NOMO-1 treated with DMSO at 0.1 percent for 48 hours (cell line): Measurements from ENCODE around the gene PXYLP1.
"Not testable (repeated sequence)": the region's sequence is repeated elsewhere in the genome, so short reads cannot be mapped to it uniquely, and the experiment has no call there.

Experiments used
- DNase-seq: peaks from one replicate; lab custom pipeline; 2025; ENCODE audit not compliant: unreplicated experiment; lab: John Stamatoyannopoulos, UW

The PXYLP1 gene

DNA sequence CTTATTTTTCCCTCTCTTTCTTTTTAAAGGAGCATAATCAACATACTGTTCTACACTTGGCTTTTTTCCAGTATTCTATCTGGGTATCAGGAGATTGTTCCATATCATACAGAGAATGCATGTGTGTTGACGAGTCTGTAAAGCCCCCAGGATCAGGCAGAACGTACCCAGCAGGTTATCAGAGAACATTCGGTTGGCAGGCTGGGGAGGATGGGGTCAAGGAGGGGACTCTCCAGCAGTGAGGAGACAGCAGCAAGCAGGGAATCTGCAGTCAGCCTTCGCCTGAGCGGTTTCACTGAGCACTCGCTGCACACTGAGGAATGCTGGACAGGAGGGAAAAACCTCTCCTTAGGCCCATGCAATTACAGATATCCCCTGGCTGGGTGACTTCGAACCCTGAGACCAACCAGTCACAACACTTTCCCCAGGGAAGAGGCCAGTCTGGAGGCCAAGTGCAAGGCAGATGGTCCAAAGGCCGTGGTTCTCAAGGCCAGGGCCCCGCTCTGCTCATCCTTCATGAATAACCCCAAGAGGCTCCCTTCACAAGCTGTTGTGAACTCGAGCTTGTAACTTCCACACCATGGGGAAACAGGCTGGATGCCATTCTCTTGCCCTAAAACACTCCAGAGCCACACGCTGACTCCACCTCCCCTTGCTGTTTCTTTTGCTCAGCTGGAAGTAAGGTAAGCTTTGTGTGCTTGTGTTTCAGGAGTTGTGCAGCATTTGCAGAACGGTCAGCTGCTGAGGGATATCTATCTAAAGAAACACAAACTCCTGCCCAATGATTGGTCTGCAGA lies 60.1 kb downstream of the PXYLP1 start:
- DNase-seq: no peak

DNA sequence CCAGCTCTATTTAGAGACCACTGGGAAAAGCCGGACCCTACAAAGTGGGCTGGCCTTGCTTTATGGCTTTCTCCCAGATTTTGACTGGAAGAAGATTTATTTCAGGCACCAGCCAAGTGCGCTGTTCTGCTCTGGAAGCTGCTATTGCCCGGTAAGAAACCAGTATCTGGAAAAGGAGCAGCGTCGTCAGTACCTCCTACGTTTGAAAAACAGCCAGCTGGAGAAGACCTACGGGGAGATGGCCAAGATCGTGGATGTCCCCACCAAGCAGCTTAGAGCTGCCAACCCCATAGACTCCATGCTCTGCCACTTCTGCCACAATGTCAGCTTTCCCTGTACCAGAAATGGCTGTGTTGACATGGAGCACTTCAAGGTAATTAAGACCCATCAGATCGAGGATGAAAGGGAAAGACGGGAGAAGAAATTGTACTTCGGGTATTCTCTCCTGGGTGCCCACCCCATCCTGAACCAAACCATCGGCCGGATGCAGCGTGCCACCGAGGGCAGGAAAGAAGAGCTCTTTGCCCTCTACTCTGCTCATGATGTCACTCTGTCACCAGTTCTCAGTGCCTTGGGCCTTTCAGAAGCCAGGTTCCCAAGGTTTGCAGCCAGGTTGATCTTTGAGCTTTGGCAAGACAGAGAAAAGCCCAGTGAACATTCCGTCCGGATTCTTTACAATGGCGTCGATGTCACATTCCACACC lies 60.9 kb downstream of the PXYLP1 start:
- DNase-seq: no peak

- no peak for DNase-seq
Observed at GRCh38 chr3:141294301-141294700, 62.7 kb downstream of the PXYLP1 start.

GRCh38 chr3:141294848-141295247 lies 63.2 kb downstream of the PXYLP1 start:
- no peak for DNase-seq

GRCh38 chr3:141300426-141300825 lies 68.8 kb downstream of the PXYLP1 start:
- DNase-seq: not testable (repeated sequence)

DNA sequence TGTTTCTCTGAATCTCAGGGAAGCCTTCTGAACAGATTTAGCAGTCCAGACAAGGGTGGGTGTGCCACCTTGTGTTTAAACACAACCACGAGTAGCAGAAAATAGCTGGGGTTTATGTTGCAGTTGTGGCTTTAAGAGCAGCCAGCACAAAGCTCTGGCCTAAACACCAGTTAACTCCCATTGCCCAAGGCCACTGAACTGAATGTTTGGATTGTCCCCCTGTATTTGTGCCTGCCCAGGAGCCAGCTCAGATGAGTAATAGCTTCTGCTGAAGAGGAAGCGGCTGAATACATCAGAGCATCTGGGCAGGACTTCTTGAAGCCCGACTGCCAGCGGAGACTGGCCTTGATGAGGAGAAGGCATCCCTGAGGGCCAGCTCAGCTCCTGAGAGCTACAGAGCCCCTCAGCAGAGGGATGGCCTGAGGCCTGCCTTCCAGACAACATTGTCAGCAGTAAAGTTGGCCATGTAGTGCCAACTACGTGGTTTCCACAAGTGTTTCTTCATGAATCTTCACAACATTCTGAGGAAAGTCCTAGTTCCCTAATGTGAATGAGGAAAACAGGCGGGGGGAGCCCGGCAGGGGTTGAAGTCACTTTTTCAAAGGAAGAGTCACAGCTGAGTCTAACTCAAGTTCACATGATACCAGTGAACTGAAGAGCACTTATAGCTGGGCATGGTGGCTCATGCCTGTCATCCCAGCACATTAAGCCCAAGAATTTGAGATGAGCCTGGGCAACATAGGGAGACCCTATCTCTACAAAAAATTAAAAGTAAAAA lies 70.9 kb downstream of the PXYLP1 start:
- DNase-seq: no peak

DNA sequence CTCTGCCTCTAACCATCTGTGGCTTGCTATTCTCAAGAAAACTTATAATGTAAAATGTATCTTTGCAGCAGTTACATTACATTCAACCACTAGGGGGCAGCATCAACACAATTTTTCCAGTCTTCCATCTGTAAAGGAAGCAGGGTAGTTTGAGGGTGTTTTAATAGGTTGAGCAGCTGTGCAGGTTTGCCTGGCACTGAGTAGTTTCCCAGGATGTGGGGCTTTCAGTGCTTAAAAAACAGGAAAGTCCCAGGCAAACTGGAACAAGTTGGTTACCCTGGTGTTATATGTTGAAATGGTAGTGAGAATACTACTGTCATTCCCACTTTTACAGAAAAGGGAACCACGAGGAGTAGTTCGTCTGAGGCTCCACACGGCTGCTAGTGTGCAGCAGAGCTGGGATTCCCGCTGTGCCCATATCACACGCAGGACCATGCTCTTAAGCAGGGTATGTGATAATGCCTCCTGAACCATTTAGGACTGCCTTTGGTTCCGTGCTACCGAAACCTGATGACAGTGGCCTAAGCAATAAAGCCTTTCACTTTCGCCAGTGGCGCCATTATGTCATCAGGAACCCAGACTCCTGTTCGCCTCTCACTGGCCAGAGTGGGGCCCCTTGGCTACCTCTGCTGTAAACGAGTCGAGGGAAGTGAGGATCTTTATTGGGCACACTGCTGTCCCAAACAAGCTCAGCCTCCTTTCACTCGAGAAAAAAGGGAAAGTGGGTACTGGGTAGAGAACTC lies 72.0 kb downstream of the PXYLP1 start:
- peak; percentile 90 for DNase-seq

DNA sequence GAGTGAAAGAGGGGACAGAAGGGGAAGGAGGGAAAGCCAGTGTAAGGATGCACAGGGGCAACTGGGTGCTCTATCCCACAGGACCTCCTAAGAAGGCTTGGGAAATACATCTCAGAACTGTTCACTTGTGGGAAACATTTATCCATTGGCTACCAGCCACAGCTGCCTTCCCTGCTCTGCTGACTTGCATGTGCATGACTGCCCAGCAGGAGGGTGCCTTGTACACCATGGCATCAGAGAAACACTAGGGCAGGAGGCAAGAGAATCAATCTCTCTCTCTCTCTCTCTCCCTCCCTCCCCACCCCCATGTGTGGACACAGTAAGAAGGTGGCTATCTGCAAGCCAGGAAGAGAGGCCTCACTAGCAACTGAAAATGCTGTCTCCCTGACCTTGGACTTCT lies 73.8 kb downstream of the PXYLP1 start:
- DNase-seq: no peak

DNA sequence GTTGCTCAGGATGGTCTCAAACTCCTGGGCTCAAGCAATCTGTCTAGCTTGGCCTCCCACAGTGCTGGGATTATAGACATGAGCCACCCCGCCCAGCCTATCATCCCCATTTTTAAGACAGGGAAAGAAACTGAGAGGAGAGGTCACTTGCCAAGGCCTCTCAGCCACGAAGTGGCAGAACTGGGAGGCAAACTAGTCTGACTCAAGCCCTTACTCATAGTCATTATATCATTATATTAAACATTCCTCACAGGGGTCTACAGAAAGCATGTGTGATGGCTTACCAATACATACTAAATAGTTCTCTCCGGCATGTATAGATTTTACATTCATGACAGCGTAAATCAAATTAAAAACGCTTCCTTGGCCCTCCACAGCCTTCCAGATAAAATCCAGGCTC lies 74.7 kb downstream of the PXYLP1 start:
- no peak for DNase-seq

- DNase-seq: no peak
Observed at GRCh38 chr3:141306922-141307321, 75.3 kb downstream of the PXYLP1 start.

DNA sequence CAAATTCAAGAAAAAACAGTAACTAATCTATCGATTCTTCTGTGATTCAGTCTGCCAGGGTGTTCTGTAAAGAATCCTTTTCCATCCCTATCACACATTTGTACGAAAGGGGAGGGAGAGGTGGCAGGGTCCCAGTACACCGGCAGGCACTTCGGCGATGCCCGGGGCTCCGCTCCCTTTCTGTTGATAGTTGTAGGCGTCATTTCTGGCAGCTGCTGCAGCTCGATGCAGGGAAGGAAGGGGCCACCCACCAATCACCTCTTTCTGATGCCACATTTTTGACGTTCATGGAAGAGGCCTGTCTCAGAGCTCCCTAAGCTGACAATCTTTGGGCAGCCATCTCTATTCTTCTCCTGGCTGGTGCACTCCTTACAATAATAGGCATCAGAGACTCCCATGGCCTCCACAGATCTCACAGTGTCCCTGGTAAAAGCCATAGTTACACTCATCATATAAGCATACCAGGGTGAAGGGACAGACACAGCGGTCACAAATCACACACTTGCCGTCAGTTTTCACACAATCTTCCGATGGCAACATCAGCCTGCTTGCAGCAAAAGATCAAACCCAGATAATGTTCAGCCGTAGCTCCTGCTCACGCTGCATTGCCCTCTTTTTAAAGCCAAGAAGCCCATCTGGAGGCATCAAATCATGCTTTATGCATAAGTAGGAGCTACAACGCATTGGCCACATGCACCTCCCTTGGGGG lies 75.9 kb downstream of the PXYLP1 start:
- no peak for DNase-seq

- DNase-seq: no peak
Observed at GRCh38 chr3:141308588-141309218, 77.1 kb downstream of the PXYLP1 start.

DNA sequence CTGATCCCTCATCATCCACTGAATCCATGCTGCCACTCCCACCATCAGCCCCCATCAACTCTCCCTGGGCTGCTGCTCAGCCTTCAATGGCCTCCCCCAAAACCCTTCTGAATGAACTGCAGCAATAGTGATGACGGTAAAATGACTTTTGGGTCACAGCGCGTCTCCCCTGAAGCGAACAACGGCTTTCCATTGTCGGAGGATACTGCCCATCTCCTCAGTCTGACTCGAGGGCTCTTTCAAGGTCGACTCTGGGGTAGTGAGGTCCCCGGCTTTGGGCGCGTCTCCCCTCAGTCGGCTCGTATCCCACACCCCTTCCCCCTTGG lies 79.5 kb downstream of the PXYLP1 start:
- no peak for DNase-seq

DNA sequence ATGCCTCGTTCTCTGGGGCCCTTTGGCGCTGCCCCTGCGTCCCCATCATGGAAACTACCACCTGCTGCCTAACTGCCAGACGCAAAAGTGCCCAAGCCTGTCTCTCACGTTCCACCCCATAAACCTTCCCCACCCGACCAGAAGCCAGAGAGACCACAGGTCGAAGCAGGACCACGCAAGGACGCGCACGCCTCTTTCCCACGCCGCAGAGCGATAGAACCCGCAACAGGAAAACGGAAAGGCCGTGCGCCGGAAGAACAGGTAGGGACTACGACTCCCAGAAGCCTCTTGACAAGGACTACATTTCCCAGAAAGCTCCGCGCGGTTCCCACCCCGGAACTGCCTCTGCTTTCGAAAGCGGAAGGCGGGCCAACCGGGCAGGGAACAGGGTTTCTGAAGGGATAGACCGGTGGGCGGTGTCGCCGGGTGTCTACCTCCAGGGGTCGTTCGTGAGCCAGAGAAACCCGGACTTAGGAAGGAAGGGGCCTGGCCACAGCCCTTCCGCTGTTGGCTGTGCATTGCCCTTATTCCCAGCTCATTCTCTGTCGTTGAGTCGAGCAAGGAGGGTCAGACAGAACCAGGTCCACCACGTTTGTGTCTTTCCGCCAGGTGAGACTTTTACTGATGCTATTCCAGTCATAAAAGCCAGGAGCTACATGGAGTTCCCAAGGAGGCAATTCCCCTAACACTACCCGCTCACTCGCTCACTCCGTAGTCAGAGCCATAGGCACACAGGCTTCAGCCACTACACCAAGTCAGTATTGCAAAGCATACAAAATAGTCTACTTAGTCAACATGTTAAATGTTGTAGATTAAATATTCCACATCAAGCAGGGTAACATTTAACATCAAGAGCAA lies 80.1 kb downstream of the PXYLP1 start:
- peak; percentile 100 for DNase-seq

- DNase-seq: no peak
Observed at GRCh38 chr3:141312354-141313092, 80.9 kb downstream of the PXYLP1 start.

DNA sequence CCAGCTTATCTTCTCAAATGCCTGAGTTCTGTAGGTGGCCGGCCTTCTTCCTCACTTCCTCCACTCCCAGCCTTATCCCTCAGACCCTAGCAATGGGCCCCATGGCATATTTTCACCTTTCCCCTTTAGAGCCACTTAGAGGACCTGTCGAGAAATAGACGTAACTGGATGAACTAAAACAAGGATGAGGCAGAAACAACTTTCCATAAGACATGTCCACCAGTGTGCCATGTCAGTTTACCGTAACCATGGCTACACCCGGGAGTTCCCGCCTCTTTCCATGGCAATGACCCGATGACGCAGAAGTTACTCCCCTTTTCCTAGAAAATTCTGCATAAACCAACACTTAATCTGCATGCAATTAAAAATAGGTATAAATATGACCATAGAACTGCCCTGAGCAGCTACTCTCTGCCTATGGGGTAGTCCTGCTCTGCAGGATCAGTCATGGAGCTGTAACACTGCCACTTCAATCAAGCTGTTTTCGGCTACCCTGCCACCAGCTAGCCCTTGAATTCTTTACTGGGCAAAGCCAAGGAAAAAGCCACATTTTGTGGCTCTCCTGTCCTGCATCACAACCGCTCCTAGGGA lies 81.6 kb downstream of the PXYLP1 start:
- DNase-seq: no peak

DNA sequence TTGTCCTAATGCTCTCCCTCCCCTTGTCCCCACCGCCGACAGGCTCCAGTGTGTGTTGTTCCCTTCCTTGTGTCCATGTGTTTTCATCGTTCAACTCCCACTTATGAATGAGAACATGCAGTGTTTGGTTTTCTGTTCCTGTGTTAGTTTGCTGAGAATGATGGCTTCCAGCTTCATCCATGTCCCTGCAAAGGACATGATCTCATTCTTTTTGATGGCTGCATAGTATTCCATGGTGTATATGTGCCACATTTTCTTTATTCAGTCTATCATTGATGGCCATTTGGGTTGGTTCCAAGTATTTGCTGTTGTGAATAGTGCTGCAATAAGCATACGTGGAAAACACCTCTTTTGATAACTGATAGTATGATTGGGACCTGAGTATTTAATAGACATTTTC lies 82.8 kb downstream of the PXYLP1 start:
- DNase-seq: not testable (repeated sequence)

GRCh38 chr3:141316851-141317250 lies 85.2 kb downstream of the PXYLP1 start:
- DNase-seq: no peak
